CD4-positive, CD25-positive, alpha-beta regulatory T cell (primary cell): ENCODE data around the gene PSMF1. TPM values are rescaled to one million over a fixed set of nuclear protein-coding genes. Genes with fewer than 3 reads are reported as not detected.

Source experiments
- ATAC-seq, 2 donors: fragments of 150-1000 bp; cut with Tn5 transposase; one replicate each; pipeline ENCODE4 v1.10.0; 2021; ENCODE audit warnings: low read depth in 2 of 2, moderate number of reproducible peaks in 2 of 2, moderate library complexity in 1 of 2
- DNase-seq, 3 donors: peaks; one replicate each; pipeline versions ENCODE4 v3.0.0 to v3.0.0-alpha.2; 2012 to 2022; ENCODE audit warnings: mixed read lengths in 1 of 3
- H3K27ac ChIP-seq: one replicate; pipeline ENCODE4 v1.7.0; 2013; ENCODE audit warnings: mild to moderate bottlenecking, low read length; ENCODE audit not compliant: insufficient read depth, poor library complexity, severe bottlenecking
- H3K27me3 ChIP-seq: one replicate; pipeline ENCODE4 v1.7.0; 2013; ENCODE audit warnings: low read length; ENCODE audit not compliant: control insufficient read depth, insufficient read depth
- H3K36me3 ChIP-seq: one replicate; pipeline ENCODE4 v1.7.0; 2013; ENCODE audit warnings: mild to moderate bottlenecking, low read length, moderate library complexity; ENCODE audit not compliant: control insufficient read depth, insufficient read depth
- H3K4me1 ChIP-seq: 2 replicates; pipeline ENCODE4 v1.7.0; 2013; ENCODE audit warnings: mild to moderate bottlenecking, low read length; ENCODE audit not compliant: insufficient read depth, control insufficient read depth, poor library complexity, severe bottlenecking
- H3K4me3 ChIP-seq: one replicate; pipeline ENCODE4 v1.7.0; 2013; ENCODE audit warnings: low read depth, mild to moderate bottlenecking, low read length, moderate library complexity
- H3K9me3 ChIP-seq, 2 experiments: 1 replicate in 1 of 2; 2 replicates in 1 of 2; pipeline ENCODE4 v1.7.0; 2013; ENCODE audit warnings: low read length in 2 of 2, mild to moderate bottlenecking in 1 of 2, moderate library complexity in 1 of 2; ENCODE audit not compliant: control insufficient read depth in 2 of 2
- H3K27ac Mint-ChIP-seq, 3 donors: one replicate each; pipeline ENCODE4 v1.8.0; 2020 to 2022; ENCODE audit warnings: mild to moderate bottlenecking in 3 of 3, mixed read lengths in 3 of 3, moderate library complexity in 2 of 3
- H3K27me3 Mint-ChIP-seq: one replicate; pipeline ENCODE4 v1.8.0; 2022; ENCODE audit warnings: mild to moderate bottlenecking, mixed read lengths
- H3K36me3 Mint-ChIP-seq: one replicate; pipeline ENCODE4 v1.8.0; 2020; ENCODE audit warnings: mixed read lengths
- H3K4me1 Mint-ChIP-seq, 4 donors: one replicate each; pipeline ENCODE4 v1.8.0; 2020 to 2022; ENCODE audit warnings: mixed read lengths in 4 of 4, mild to moderate bottlenecking in 1 of 4
- H3K4me3 Mint-ChIP-seq, 4 donors: one replicate each; pipeline ENCODE4 v1.8.0; 2020 to 2022; ENCODE audit warnings: mild to moderate bottlenecking in 4 of 4, mixed read lengths in 4 of 4, moderate library complexity in 3 of 4
- H3K9me3 Mint-ChIP-seq, 7 donors: one replicate each; pipeline ENCODE4 v1.8.0; 2020 to 2022; ENCODE audit warnings: mixed read lengths in 7 of 7, mild to moderate bottlenecking in 3 of 7, moderate library complexity in 2 of 7
- polyA plus RNA-seq, 4 donors: library from polyadenylated mRNA; unstranded; fragments of 300-500 nt; fragmentation: Illumina TruSeq; gene quantifications; one replicate each; pipeline ENCODE4 v1.2.3, GENCODE V29; 2021
- total RNA-seq: library from RNA; stranded (reverse); gene quantifications from one replicate; pipeline ENCODE4 v1.2.3, GENCODE V29; 2022

Gene PSMF1
- total and polyA plus RNA-seq, 5 donors from 2014 or later = 114 to 202 (median 159) TPM

DNA sequence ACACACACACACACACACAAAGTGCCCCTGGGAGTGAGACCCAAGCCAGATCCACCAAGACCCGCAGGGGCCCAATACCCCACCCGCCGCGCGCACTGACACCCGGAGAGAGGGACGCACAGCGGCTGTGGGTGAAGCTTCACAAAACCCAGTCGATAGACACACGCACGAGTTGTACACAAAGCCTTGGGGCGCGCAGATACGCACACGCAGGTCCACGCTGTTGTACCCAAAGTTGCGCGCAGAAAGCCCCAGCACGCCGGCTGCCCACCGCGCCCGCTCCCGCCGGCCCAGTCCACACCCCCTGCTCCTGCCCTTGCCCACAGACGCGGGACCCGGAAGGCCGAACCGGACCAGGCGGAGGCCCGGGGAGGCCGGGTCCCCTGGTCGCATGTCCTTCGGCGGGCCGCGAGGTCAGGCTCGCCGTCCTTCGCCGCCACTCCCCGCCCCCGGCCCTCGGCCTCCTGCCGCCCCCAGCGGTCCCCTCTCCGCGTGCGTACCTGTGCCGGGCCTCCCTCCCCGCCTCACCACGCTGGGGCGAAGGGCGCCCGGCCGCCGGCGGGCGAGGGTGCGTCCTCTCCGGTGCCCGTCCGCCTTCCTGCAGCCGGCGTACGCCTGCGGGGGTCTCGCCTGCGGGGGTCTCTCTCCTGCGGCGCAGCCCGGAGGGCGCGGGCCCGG is 66.4 kb downstream of the PSMF1 start, which contains the start of gene TMEM74B:
TSS of gene TMEM74B (minus strand) at position 344 of the 678 bp plus-strand sequence. CDS start 1,180 bp downstream, outside the sequence.
- Mint-ChIP-seq H3K9me3 (no peaks in the 10 kb centered on the region), H3K27me3 (peaks cover 37% of the 10 kb centered on the region), H3K4me3 (peak within 1 kb of the TSS; percentile 49 to 75 (median 69)), H3K36me3 (no peaks in the 10 kb centered on the region), H3K4me1 (peaks cover 0 to 15% (median 8%) of the 10 kb centered on the region in 4 donors), H3K27ac (peak within 1 kb of the TSS in 1 of 3 donors; percentile 79)
- Histone ChIP-seq H3K4me1 (peaks cover 9% of the 10 kb centered on the region), H3K27me3 (peaks cover 11% of the 10 kb centered on the region), H3K4me3 (no peak within 1 kb of the TSS), H3K36me3 (no peaks in the 10 kb centered on the region), H3K9me3 (no peaks in the 10 kb centered on the region), H3K27ac (no peak within 1 kb of the TSS)
- ATAC-seq (no peak), DNase-seq (no peak)

GRCh38 chr20:1185316-1185741 is 66.9 kb downstream of the PSMF1 start:
- H3K9me3 ChIP-seq = no peaks in the 10 kb centered on the region
- Mint-ChIP-seq H3K27ac (no peak overlapping the region), H3K27me3 (peaks cover 37% of the 10 kb centered on the region), H3K4me3 (no peak overlapping the region), H3K9me3 (no peaks in the 10 kb centered on the region), H3K4me1 (peaks cover 0 to 15% (median 8%) of the 10 kb centered on the region in 4 donors), H3K36me3 (no peaks in the 10 kb centered on the region)
- peaks cover 11% of the 10 kb centered on the region for H3K27me3 ChIP-seq
- no peak for ATAC-seq
- peaks cover 9% of the 10 kb centered on the region for H3K4me1 ChIP-seq
- H3K27ac ChIP-seq = no peak overlapping the region
- DNase-seq = no peak
- no peaks in the 10 kb centered on the region for H3K36me3 ChIP-seq
- H3K4me3 ChIP-seq = no peak overlapping the region

DNA sequence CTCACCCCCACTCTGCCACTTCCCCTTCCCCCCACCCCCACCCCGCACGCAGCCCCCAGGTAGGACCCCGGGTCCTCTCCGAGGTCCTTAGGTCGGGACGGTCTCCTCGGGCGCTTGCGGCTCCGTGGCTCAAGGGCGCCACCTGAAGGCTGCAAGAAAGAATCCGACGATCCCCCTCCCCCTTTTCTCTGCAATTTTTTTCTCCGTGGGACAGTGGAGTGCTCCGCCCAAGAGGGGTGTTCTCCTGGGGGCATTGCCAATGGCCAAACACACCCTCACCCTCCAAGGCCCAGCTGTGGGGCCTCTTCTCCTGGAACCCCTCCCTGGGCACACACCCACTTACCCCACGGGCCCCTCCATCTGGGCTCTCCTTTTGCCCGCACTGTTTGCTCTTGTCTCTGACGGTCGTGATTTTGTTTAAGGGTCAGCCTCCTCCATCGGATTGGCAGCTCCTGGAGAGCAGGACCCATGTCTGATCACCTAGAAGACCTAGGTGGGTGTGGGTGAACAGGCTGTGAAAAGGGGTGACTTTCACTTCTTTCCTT is 67.5 kb downstream of the PSMF1 start:
- peak; percentile 25 to 46 for ATAC-seq
- Mint-ChIP-seq H3K4me1 (peaks cover 0 to 15% (median 8%) of the 10 kb centered on the region in 4 donors), H3K4me3 (peak overlapping the region in 3 of 4 donors; percentile 16 to 72 (median 64)), H3K27me3 (peaks cover 37% of the 10 kb centered on the region), H3K9me3 (no peaks in the 10 kb centered on the region), H3K27ac (no peak overlapping the region), H3K36me3 (no peaks in the 10 kb centered on the region)
- H3K9me3 ChIP-seq = no peaks in the 10 kb centered on the region
- H3K27ac ChIP-seq = no peak overlapping the region
- peak in 2 of 3 donors; percentile 20 to 59 for DNase-seq
- H3K27me3 ChIP-seq = peaks cover 12% of the 10 kb centered on the region
- peaks cover 9% of the 10 kb centered on the region for H3K4me1 ChIP-seq
- no peak overlapping the region for H3K4me3 ChIP-seq
- no peaks in the 10 kb centered on the region for H3K36me3 ChIP-seq

DNA sequence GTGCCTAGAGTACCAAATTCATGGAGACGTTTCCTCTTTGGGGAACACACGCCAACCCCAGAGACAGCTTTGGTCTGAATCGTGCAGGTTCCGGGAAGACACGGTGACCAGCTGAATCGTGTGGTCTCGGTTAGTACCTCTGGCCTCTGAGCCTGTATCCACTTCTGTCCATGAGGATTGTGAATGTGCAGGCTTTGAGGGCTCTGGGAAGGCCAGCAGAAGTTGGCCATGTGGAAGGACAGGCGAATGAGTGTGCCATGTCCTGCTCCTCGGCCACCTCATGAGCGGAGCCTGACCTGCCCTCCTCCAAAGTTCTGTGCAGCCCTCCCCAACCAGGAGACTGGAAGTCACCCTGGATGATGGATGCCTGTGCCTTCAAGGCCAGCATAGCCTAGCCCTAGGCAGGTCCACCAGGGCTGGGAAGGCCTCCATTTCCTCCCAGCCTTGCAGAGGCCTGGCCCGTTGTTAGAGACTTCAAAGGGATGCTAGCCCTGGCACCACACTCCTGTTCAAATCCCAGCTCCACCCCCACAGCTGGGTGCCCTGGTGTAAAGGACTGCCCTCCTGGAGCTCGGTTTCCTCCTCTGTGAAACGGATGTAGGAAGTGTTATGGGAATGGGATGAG is 68.1 kb downstream of the PSMF1 start:
- no peak for ATAC-seq
- peak overlapping the region in 1 of 4 donors; percentile 64 for H3K4me3 Mint-ChIP-seq
- Histone ChIP-seq H3K4me1 (peaks cover 9% of the 10 kb centered on the region), H3K9me3 (no peaks in the 10 kb centered on the region), H3K4me3 (no peak overlapping the region), H3K36me3 (no peaks in the 10 kb centered on the region), H3K27ac (no peak overlapping the region), H3K27me3 (peaks cover 13% of the 10 kb centered on the region)
- peaks cover 37% of the 10 kb centered on the region for H3K27me3 Mint-ChIP-seq
- no peaks in the 10 kb centered on the region for H3K36me3 Mint-ChIP-seq
- no peak for DNase-seq
- peaks cover 0 to 15% (median 8%) of the 10 kb centered on the region in 4 donors for H3K4me1 Mint-ChIP-seq
- no peak overlapping the region for H3K27ac Mint-ChIP-seq
- H3K9me3 Mint-ChIP-seq = no peaks in the 10 kb centered on the region

DNA sequence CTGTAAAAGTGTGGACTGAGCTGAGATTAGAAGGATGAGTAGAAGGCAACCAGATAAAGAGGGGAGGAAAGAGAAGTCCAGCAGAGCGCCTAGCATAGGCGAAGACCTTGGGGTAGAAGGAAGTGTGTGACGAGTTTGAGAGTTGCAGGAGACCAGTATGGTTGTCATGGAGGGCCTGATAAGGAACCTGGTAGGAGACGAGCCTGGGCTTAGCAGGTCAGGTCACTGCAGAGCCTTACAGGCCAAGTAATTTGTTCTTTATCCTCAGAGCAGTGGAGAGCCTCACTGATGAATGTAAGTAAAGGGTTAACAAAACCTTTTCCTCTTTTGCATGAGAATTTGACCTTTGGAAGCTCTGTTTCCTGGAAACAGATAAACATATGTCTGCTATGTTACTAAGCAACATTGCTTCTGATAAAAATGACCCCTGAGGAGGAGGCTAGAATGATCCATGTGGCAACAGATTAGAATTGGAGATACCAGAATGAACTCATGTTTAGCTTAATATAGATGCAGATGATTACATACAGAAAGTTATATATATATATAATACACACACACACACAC is 69.3 kb downstream of the PSMF1 start:
- Histone ChIP-seq H3K9me3 (no peaks in the 10 kb centered on the region), H3K27ac (no peak overlapping the region), H3K4me3 (no peak overlapping the region), H3K4me1 (peaks cover 9% of the 10 kb centered on the region), H3K27me3 (peaks cover 13% of the 10 kb centered on the region), H3K36me3 (no peaks in the 10 kb centered on the region)
- peaks cover 0 to 15% (median 6%) of the 10 kb centered on the region in 4 donors for H3K4me1 Mint-ChIP-seq
- DNase-seq (no peak), ATAC-seq (no peak)
- no peaks in the 10 kb centered on the region for H3K36me3 Mint-ChIP-seq
- H3K27ac Mint-ChIP-seq = no peak overlapping the region
- no peak overlapping the region for H3K4me3 Mint-ChIP-seq
- no peaks in the 10 kb centered on the region for H3K9me3 Mint-ChIP-seq
- H3K27me3 Mint-ChIP-seq = peaks cover 27% of the 10 kb centered on the region

DNA sequence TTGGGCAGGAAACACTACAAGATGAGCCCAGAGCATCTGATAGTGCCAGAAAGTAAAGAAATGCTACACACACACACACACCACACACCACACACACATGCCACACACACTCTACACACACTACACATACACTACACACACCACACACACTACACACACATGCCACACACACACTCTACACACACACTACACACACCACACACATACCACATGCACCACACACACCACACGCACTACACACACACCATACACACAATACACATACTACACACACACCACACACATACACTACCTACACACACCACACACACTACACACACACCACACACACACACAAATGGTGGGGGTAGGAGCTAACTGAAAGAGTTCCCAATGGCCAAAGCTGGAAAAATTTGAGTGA is 69.9 kb downstream of the PSMF1 start:
- Mint-ChIP-seq H3K27me3 (peaks cover 24% of the 10 kb centered on the region), H3K36me3 (no peaks in the 10 kb centered on the region), H3K27ac (no peak overlapping the region), H3K4me3 (no peak overlapping the region), H3K4me1 (peaks cover 0 to 13% (median 6%) of the 10 kb centered on the region in 4 donors), H3K9me3 (no peaks in the 10 kb centered on the region)
- Histone ChIP-seq H3K27me3 (peaks cover 13% of the 10 kb centered on the region), H3K9me3 (no peaks in the 10 kb centered on the region), H3K4me3 (no peak overlapping the region), H3K27ac (no peak overlapping the region), H3K36me3 (no peaks in the 10 kb centered on the region), H3K4me1 (peaks cover 9% of the 10 kb centered on the region)
- ATAC-seq (no peak), DNase-seq (no peak)

DNA sequence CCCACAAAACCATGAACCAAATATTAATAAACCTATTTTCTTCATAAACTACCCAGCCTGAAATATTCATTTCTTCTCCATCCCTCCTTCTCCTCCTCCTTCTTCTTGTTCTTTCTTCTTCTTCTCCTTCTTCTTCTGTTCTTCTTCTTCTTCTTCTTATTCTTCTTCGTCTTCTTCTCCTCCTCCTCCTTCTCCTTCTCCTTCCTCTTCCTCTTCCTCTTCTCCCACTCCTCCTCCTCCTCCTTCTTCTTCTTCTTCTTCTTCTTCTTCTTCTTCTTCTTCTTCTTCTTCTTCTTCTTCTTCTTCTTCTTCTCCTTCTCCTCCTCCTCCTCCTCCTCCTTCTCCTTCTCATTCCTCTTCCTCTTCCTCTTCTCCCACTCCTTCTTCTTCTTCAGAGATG is 71.4 kb downstream of the PSMF1 start:
- Histone ChIP-seq H3K27ac (no peak overlapping the region), H3K27me3 (peaks cover 5% of the 10 kb centered on the region), H3K9me3 (no peaks in the 10 kb centered on the region), H3K4me3 (no peak overlapping the region), H3K36me3 (no peaks in the 10 kb centered on the region), H3K4me1 (peaks cover 4% of the 10 kb centered on the region)
- Mint-ChIP-seq H3K9me3 (no peaks in the 10 kb centered on the region), H3K27ac (no peak overlapping the region), H3K4me1 (peaks cover 0 to 5% (median under 1%) of the 10 kb centered on the region in 4 donors), H3K4me3 (peak overlapping the region in 2 of 4 donors; percentile 10), H3K27me3 (peaks cover 12% of the 10 kb centered on the region), H3K36me3 (no peaks in the 10 kb centered on the region)
- DNase-seq (no peak), ATAC-seq (no peak)
